NOMO-1 treated with DMSO at 0.1 percent for 48 hours (cell line): Measurements from ENCODE around the gene CCDC12.

Source experiments
- DNase-seq: peaks from one replicate; lab custom pipeline; 2025; ENCODE audit not compliant: unreplicated experiment; lab: John Stamatoyannopoulos, UW

Gene CCDC12

DNA sequence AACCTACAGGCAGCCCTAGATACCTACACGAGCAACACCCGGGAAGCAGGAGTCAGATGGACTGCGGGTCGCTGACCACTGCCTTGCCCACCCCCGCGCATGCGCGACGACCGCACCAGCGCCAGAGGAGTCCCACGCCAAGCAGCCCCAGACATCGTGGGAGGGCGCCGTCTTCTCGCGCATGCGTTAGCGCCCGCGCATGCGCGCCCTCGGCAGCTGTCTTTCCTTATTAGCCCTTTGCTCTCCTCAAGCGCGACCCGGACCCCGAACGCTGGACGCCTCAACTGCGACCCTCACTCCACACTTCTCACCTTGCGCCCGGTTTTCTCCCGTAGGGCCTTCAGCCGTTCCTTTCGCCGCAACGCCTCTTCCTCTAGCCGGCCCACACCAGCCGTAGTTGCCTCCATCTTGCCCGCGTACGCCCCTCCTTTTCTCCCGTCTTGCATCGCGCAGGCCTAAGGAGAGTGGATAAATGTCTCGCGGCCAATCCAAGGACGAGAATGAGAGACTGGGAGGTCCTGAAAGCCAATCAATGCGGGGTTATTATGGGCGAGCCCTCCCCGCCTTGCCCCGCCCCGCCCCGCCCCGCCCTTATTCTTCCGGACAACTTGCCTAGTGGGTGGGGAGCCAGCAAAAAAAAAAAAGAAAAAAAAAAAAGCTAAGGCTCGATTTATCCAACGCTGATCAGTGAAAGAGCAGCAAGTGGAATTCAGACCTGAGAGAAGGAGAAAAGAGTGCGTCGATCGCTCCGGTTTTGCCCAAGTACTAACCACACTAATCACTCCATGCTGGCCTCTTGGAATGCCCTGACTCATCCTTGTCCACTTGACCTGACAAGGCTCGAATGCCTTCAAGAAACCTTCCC is at the start of gene CCDC12:
Gene CCDC12, minus strand, starts transcription at position 420 of the 865 bp plus-strand sequence. Its CDS starts 13 bp downstream, at position 407.
- DNase-seq = peak; percentile 98

DNA sequence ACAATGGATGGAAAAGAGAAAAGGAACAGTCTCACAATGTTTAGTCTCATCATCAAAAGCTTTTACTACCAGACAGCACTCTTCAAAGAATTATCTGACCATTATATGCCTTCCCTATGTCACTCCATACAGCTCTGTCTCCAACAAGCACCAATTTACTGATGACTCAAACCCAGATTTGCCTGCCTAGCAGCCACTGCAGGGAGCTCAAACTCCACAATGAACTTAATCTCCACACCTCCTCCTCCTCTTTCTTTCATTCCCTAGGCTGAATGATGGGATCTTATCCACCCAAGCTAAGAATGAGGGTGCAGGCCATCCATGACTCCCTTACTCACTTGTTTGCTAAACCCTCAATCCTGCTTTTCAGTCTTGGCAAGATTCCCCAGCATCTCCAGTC is 48.4 kb upstream of the CCDC12 start:
- no peak for DNase-seq

DNA sequence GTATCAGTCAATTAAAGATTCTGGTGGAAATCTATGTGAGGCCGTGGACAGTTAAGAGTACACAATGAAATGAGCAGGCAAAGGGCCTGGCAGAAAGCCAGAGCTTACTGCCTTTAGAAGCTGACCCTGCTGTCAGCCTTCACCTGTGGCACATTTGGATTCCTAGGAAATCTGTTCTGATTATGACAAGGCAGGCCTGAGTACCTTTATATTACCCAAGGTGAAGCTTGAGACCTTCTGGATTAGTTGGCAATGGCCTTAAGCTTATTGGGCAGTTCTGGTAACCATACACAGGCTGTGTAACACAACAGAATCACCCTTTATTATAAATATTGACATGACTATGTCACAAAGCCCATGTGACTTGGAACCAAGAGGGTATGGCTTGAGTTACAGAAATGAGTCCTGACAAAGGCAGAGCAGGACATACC is 46.1 kb upstream of the CCDC12 start:
- DNase-seq = no peak

DNA sequence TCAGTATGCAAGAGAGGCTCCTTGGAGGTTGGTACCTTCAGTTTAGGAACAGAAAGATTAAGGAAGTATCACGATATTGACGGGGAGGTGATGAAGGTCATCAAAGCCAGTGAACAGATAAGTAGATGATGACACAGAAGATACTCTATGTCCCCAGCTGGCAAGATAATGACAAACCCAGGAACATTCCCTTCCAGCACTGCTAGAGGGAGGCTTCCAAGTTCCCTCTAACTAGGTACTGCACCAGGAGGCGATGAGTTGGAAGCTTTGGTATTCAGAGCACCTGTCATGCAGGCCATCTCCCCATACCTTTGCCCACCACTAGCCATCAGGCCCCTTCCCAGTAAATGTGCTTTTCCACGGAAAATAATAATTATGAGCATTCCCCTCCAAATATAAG is 43.8 kb upstream of the CCDC12 start:
- no peak for DNase-seq

DNA sequence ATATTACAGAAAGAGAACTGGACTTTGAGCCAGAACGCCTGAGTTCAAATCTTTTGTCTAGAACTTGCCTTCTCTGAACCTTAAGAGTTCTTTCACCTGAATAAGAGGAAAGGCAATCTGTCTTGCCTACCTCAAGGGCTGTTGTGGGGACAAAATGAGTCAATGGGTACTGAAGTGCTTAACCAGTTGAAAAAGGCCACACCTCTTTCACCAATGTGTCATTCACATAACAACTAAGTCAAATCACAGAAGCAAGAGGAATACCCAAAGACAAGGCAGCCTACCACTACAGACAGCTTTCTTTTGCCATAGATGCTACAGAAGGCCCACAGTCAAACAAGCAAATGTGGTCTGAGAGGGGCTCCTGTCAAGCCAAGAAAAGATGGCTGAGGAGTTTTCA is 42.7 kb upstream of the CCDC12 start:
- no peak for DNase-seq

DNA sequence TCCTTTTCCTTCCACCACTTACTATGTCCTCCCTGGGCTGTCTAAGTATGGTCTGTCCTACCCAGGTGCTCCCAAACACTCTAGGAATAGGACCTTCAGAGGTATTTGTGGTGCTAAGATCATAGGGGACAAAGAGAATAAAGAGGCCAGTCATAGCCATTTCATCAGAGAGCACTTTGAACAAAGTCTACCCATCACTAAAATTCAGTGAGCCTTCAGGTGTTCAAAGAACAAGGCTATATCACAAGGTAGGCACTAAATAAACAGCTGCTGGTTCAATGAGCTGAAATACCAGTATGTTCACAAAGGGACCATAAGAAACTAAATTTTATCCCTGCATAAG is 41.7 kb upstream of the CCDC12 start:
- no peak for DNase-seq

DNA sequence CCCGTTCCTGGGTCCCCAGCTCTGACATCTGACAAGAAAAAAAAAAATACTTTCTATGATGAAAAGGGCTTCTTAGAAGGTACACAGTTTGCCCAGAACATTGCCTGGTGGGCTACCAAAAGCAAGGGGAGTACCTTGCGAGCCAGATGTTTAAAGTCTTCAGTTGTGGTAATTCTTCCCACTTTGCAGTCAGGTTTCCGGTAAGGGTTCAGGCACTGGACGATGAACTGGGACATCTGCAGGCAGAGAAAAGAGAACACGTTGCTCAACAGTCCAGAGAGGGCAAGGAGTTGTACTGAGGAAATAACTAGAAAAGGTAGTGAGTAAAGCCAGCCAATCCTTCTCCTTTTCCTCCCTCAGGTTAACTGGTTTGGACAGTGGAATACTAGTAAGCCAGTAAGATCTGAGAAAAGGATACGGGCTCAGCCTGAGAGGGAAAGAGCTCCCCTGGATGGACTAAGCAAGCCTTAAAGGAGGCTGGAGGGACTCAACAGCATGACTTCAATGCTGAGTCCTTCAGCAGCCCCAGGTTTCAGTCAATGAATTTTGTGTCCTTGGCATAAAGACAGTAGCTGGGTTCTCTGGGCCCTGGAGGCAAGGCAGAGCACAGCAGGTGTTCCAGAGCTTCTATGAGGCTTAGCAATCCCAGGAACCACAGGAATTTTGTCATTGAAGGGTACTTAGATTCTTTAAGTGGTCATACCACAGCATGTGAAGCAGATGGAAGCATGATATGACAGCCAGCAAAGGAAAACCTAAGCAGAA is 41.1 kb upstream of the CCDC12 start:
- no peak for DNase-seq

DNA sequence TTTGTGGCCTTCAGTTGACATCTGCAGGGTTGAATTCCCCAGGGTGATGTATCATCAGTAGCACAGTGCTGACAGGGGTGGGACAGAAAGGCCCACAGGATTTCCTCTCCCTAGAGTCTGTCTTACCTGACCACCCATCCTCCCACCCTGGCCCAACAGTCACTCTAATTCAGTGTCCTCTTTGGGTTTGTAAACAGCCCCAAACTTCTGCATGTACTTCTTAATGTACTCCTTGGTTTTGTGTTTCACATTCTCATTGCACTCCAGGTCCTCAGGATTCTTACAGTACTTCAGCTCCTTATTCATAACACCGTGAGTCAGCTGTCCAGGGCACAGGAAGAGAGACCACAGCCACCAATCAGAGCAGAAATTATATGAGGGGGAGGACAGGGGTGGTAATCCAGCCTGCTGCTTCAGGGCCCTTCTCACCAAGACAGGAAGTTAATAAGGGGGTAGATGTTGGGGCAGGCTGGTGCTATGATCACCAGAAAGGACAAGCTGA is 40.4 kb upstream of the CCDC12 start:
- peak; percentile 12 for DNase-seq

DNA sequence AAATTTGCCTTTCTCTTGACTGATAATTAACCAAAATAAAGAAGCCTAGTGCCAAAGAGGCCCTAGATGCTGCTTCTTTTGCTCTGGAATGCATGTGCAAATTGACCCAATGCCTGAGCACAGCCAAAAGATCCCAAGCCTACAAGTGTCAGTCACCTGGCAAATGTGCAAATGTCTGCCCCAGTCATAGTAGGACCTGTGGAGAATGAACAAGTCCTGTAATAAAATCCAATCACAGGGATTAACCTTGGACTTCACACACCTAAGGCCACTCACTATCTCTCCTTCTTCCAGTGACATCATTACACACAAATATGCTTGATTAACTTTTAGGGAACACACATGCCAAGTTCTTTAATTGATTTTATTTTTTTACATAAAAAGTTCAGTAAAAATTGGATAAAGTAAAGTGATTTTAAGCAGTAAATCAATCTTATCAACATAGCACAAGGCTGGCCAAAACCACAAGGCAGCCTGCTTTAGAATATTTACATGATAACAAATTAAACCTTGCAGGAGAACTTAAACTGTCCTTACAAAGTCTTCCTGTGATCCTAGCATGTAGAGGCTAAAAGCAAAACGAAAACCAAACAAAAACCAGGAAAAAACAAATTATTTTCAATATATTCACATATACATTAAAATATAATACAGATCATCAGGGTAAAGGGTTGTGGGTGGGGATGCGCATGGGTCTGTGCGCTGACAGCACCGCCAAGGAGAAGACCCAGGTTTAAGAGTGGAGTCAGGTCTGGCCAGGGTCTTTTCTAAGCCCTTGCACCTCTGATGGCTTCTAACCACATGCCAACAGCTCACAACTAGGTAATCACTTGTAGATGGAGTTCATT is 39.8 kb upstream of the CCDC12 start:
- no peak for DNase-seq

DNA sequence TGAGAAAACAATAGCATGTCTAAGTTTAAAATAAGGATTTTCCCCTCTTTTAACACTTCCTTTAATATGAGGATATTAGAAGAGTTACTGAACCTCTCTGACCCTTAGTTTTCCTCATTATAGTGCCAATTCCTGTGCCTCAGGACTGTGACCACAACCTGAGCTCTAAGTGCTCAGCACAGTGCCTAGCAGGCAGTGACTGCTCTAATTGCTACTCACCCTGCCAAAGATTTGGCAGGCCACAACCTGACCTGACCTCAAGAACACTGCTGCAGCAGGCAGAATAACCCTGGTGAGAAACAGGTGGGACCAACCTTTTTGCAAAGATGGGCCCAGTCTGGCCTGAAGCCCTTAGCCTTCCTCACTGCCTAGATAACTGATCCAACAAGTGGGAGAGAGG is 38.6 kb upstream of the CCDC12 start:
- no peak for DNase-seq

DNA sequence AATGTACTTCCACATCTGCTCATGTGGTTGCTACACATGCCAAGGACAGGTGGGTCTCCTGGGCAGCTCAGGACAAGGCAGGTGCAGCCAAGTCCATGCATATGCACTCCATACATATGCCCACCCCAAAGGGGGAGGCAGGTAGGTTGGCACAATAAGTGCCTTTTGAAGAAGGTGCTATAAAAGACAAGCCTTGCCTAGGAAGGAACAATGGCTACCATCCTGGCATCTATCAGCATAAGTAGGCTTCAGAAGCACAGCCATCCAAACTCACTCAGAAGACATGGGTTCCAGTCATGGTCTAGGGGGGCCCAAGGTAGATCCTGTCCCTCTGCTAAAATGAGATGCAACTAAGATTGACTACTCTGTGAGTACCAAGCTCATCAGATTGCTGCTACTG is 37.5 kb upstream of the CCDC12 start:
- DNase-seq = no peak

DNA sequence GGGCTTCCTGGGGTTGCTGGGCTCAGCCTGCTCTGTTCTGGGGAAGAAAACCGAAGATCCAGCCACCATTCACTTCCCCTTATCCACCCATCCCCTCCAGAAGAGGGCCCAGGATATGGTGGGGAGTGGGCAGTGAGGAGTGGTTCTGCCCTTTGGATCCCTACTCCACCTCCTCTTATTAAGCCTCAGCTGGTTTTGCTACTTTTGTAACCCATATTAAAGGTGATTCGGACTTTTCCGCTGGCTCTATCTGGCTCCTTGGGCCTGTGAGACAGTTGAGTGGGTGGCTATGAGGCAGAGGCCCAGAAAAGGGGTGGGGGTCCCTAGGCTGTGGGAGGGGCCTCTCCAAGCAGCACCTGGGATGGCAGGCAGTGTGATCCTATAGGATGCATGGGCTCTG is 36.7 kb upstream of the CCDC12 start:
- DNase-seq = no peak

DNA sequence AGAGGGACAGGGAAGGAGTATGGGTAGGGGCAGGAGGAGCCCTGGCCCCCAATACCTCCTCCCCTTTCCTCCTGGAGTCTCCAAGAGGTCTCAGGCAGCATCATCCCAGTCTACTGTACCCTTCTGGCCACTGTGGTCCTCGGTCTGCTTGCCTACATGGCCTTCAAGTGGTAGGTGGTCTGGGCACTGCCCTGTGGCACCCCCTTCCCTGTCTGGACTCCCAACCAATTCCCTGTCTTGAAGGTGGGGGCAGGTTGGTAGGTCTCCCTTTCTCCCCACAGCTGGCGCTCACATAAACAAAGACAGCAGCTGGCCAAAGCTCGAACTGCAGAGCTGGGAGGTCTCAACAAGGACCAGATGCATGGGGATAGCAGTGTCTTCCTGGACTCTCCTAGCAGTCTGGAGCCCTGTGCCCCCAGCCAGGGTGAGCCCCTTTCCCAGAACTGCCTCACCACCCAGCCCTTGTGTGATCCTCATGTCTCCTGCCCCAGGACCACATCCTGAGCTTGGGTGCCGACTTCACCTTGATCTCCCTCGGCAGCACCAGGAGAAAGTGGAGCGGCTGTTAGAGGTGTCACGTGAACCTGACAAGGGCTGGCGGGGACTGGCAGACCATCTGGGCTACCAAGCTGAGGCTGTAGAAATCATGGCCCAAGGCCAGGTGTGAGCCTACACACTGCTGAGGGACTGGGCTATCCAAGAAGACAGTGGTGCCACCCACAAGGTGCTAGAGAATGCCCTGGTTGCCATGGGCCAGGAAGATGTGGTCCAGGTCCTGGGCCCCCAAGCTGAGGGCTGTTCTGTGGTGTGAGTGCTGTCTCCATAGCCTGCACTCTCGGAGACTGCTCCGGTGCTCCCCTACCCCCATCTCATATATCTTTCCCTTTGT is 36.0 kb upstream of the CCDC12 start:
- DNase-seq = no peak

DNA sequence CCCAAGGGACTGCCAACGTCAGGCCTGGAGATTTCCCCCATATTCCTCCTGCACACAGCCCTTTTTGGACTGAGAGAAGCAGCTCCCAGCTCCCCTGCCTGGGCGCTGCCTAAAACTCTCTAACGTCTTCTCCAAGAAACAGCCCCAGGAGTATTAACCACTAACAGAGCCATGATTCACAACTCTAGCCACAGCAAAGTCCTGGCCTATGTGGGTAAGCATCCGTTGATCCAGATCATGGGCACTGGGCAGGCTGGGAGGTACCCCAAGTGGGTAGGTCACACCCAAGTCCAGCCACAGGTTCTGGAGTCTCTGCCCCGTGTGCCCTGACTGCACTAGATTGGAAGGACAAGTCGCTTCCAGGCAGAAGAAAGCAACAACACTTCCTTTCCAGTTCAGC is 34.8 kb upstream of the CCDC12 start:
- DNase-seq = no peak

DNA sequence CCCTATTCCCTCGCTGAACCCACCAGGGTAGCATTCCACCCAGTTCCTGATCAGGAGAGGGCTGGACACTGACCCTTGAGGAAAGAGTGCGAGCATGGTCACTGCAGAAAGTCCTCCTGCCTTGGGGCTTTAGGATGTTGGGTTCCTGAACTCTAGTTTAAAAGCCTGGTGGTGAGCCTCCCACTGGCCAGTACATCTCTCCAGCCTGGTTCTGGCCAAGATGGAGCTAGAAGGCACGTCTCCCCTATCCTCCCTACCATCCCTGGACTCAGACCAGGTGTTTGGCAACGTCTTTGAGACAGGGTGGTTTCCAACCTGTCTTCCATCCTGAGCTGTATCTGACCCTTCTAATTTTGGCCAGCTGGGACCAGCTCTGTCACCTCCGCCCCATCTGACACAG is 34.4 kb upstream of the CCDC12 start:
- DNase-seq = no peak

DNA sequence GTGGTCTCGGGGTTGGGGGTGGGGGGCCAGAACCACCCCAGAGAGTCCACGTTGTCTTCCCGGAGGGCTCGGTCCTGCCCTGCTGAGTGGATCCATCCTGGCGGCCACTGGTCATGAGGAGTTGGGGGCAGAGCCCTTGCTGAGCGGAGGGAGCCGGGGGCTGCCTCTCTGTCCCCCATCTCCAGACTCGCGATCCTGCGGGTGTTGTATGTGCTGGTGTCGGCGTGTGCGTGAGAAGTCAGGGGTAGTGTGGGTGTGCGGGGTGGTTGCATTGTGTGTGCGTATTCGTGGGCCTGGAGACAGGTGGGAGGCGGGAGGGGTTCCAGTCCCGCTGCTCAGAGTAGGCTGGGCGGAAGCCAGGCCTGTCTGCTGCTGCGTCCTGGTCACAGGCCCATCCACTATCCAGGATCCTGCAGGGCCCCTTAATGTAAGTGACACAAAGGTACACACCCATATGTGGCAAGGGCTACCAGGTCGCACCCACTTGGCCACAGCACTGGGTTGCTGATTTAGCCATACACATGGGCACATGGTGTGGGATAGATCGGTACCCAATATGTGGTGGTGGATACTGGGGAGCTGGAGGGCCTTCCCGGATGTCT is 33.7 kb upstream of the CCDC12 start:
- DNase-seq = no peak

DNA sequence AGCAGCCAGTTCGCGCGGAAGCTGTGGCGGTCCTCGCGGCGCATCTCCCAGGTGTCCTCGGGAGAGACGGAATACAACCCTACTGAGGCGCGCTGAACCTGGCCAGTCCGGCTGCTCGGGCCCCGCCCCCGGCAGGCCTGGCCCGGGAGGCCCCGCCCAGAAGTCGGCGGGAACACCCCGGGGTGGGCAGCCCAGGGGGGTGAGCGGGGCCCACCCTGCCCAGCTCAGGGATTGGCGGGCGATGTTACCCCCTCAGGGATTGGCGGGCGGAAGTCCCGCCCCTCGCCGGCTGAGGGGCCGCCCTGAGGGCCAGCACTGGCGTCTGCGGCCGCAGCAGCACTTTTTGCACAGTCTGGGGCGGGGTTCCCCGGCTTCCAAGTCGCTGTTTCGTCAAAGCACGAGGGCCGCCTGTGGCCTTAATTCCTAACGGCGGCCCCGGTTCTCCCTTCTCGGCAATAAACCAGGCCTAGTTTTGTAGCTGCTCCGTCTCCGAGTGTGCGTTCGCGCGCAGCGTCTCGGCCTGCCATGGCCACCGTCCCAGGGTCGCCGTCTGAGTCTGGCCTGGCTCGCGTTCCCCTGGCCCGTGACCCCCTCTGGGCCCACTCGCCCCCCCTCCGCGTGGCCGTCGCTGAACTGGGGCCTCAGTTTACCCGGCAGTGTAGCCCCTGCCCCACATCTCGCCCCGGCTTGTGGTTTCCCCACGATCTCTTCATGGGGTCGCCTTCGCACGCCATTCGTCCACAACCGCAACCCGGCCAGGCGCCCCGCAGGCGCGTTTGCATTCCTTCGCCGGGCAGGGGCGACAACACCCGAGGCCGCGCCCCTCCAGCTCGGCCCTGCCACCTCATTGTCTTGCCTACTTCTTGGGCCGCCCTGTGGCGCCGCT is 32.9 kb upstream of the CCDC12 start:
- DNase-seq = no peak

DNA sequence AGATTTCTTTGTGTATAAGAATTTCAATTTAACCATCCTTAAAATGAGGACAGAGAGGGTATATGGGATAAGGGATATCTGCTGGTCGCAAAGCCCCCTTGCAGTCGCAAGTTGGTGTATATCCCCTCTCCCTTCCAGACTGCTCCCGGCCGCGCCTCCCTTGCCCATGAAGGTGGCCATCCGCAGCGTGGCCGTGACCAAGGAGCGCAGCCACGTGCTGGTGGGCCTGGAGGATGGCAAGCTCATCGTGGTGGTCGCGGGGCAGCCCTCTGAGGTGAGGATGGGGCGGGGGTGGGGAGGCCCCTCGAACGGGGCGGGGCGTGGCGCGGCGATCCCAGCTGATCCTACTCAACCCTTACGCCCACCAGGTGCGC is 32.3 kb upstream of the CCDC12 start:
- no peak for DNase-seq

DNA sequence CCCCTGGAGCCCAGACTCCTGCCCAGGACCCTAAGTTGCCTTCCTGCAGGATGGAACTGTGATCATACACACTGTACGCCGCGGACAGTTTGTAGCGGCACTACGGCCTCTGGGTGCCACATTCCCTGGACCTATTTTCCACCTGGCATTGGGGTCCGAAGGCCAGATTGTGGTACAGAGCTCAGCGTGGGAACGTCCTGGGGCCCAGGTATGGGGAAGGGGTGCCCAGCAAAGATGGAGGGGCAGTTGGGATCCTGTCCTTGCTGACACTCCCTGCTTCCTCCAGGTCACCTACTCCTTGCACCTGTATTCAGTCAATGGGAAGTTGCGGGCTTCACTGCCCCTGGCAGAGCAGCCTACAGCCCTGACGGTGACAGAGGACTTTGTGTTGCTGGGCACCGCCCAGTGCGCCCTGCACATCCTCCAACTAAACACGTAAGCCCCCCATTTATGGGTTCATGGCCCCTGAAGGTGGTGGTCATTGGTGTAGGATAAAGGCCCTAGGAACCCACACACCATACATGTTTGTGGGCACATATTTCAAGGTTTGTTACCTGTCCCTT is 31.8 kb upstream of the CCDC12 start:
- DNase-seq = no peak
